Psoas muscle (tissue), 8 donors: ENCODE measurements around the gene CCDC182. TPM values are rescaled to one million over a fixed set of nuclear protein-coding genes. Genes with fewer than 3 reads are reported as not detected.

Experiments
- ATAC-seq, 4 donors: fragments of 200-7000 bp; cut with Tn5 transposase; one replicate each; pipeline ENCODE4 v1.9.1; 2020; ENCODE audit warnings: moderate library complexity in 3 of 4, mild to moderate bottlenecking in 2 of 4
- DNase-seq, 2 donors: peaks; one replicate each; pipeline ENCODE4 v3.0.0-alpha.2; 2020
- H3K27ac ChIP-seq: fragments of 200-600 bp; one replicate; pipeline ENCODE4 v1.8.0; 2022
- H3K27me3 ChIP-seq, 3 donors: fragments of 200-600 bp in 1 of 3; one replicate each; pipeline versions ENCODE4 v1.6.1 to v1.8.0; 2013 to 2022; ENCODE audit warnings: low read length in 2 of 3, mild to moderate bottlenecking in 2 of 3, moderate library complexity in 1 of 3; ENCODE audit not compliant: insufficient read depth in 3 of 3
- H3K36me3 ChIP-seq, 2 donors: fragments of 200-600 bp in 1 of 2; one replicate each; pipeline versions ENCODE4 v1.6.1 to v1.8.0; 2013 to 2022; ENCODE audit warnings: low read depth in 1 of 2, mild to moderate bottlenecking in 1 of 2, moderate library complexity in 1 of 2; ENCODE audit not compliant: insufficient read depth in 1 of 2
- H3K4me1 ChIP-seq: fragments of 200-600 bp; one replicate; pipeline ENCODE4 v1.8.0; 2022
- H3K4me3 ChIP-seq: fragments of 200-600 bp; one replicate; pipeline ENCODE4 v1.8.0; 2022; ENCODE audit warnings: mild to moderate bottlenecking
- H3K9me3 ChIP-seq: fragments of 200-600 bp; one replicate; pipeline ENCODE4 v1.8.0; 2022
- WGBS, 3 donors: extraction: QIAGEN DNeasy Blood & Tissue Kit; methylation state at CpG; one replicate each; pipeline versions ENCODE4 v1.1.6 to v1.1.7; 2013; 5-methylcytosine and 5-hydroxymethylcytosine counted together
- intact Hi-C, 2 donors: fragments of 100-400 bp; cut with DNase I; formaldehyde crosslinking; loops; one replicate each; pipeline versions ENCODE4 v1.11.0 to v1.14.2; 2022
- polyA plus RNA-seq, 3 donors: library from polyadenylated mRNA; stranded (reverse); fragments of 200-250 nt; gene quantifications; one replicate each; pipeline ENCODE4 v1.2.3, GENCODE V29; 2013
- total RNA-seq, 4 donors: library from RNA; stranded (reverse); fragmentation: NEBNext Ultra II Directional in 2 of 4; extraction: Animal tissue kit (Norgen Biotek cat#: 25700) in 2 of 4; gene quantifications; one replicate each; pipeline versions ENCODE4 v1.2.1 to v1.2.4, GENCODE V29; 2021 to 2023
- TF ChIP-seq, protein P1 (sequence below): fragments of 200-600 bp; IDR thresholded peaks from one replicate; pipeline ENCODE4 v1.8.0; 2022; ENCODE audit warnings: antibody characterized with exemption
- donor health status: healthy with polysubstance abuse.
- donor health status: DM: no; HTN: no; CAD: no; lungs with moderate emphysema.
- donor health status: Bipolar disorder and iron deficiency.
- donor health status: healthy.
- donor health status: DM: yes; HTN: yes; CAD: no.
- donor health status: DM: no; HTN: no; CAD: no.
- donor health status: DM: no; HTN: no; CAD: no.
- donor health status: DM: yes; HTN: yes; CAD: no.

The CCDC182 gene
- total and polyA plus RNA-seq, 7 donors = not detected

DNA sequence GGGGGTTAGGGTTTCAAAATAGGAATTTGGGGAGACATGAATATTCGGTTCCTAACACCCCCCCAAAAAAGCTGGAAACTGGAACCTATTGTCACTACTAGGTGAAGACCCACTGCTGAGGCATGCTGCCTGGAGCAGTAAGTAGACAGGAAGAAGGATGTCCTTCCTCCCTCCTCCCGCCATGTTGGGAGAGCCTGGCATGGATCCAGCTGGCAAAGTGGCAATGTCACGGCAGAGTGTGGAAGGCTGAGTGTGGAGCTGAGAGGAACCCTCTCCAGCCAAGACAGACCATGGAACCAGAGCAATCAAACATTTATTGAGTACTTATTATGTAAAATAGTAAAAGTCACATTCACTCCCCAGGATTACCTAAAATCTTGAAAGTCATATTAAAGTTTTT lies 49.0 kb downstream of the CCDC182 start:
- Histone ChIP-seq H3K9me3 (no peaks in the 10 kb centered on the region), H3K36me3 (no peaks in the 10 kb centered on the region), H3K27ac (no peak overlapping the region), H3K4me1 (no peaks in the 10 kb centered on the region), H3K27me3 (peaks cover 0 to 2% (median 0%) of the 10 kb centered on the region in 3 donors), H3K4me3 (no peak overlapping the region)
- intact Hi-C loops = no loop called here
- 44 to 54% (median 48%) methylated on average over 3 of the region's 3 CpGs for WGBS, 3 donors
- TF ChIP-seq, protein P1, sequence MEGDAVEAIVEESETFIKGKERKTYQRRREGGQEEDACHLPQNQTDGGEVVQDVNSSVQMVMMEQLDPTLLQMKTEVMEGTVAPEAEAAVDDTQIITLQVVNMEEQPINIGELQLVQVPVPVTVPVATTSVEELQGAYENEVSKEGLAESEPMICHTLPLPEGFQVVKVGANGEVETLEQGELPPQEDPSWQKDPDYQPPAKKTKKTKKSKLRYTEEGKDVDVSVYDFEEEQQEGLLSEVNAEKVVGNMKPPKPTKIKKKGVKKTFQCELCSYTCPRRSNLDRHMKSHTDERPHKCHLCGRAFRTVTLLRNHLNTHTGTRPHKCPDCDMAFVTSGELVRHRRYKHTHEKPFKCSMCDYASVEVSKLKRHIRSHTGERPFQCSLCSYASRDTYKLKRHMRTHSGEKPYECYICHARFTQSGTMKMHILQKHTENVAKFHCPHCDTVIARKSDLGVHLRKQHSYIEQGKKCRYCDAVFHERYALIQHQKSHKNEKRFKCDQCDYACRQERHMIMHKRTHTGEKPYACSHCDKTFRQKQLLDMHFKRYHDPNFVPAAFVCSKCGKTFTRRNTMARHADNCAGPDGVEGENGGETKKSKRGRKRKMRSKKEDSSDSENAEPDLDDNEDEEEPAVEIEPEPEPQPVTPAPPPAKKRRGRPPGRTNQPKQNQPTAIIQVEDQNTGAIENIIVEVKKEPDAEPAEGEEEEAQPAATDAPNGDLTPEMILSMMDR = no peak
- ATAC-seq = no peak
- DNase-seq = no peak

Other genes with a start within 250 kb of the CCDC182 start
- gene MRPS23, start 104.7 kb upstream of the CCDC182 start, total RNA-seq = 10 to 100 TPM; 27.2 to 58.0 (median 40.4) TPM
- 10 to 100 TPM; 49.2 to 91.1 (median 76.2) TPM for gene MRPS23, start 104.7 kb upstream of the CCDC182 start, polyA plus RNA-seq
- gene CUEDC1, start 210.1 kb upstream of the CCDC182 start, total RNA-seq = 10 to 100 TPM; 31.1 to 67.2 (median 47.4) TPM
- 10 to 100 TPM; 28.0 to 56.5 (median 46.4) TPM for gene CUEDC1, start 210.1 kb upstream of the CCDC182 start, polyA plus RNA-seq
- gene VEZF1, start 243.0 kb upstream of the CCDC182 start, total RNA-seq = 10 to 100 TPM; 45.7 to 92.5 (median 70.7) TPM
- 10 to 100 TPM; 30.6 to 50.5 (median 36.6) TPM for gene VEZF1, start 243.0 kb upstream of the CCDC182 start, polyA plus RNA-seq